AG04450 (cell line): ENCODE data around the gene ARL5C. TPM values are rescaled to one million over a fixed set of nuclear protein-coding genes. Genes with fewer than 3 reads are reported as not detected.

ENCODE experiments used
- CTCF ChIA-PET: fragments of 300-600, 350-600 bp; formaldehyde crosslinking; extraction: SDS; loops from one replicate; lab custom pipeline; 2022; ENCODE audit warnings: antibody characterized with exemption, inconsistent platforms; lab: Charles Lee
- POLR2A ChIA-PET: fragments of 350-600 bp; formaldehyde crosslinking; extraction: SDS; loops from one replicate; lab custom pipeline; 2021; ENCODE audit warnings: antibody characterized with exemption, inconsistent platforms; lab: Yijun Ruan, JAX
- DNase-seq: peaks from one replicate; pipeline ENCODE4 v3.0.0-alpha.2; 2011; ENCODE audit warnings: low read depth, low spot score
- H3K27ac ChIP-seq: one replicate; pipeline ENCODE4 v1.5.1; 2012; ENCODE audit warnings: low read depth, low read length, control low read depth
- H3K27me3 ChIP-seq: one replicate; pipeline ENCODE4 v1.6.0; 2012; ENCODE audit warnings: low read length; ENCODE audit not compliant: control insufficient read depth, insufficient read depth
- H3K4me3 ChIP-seq: 2 replicates; pipeline ENCODE4 v1.5.1; 2011; ENCODE audit warnings: mild to moderate bottlenecking, low read depth, low read length, control low read depth
- H3K9me3 ChIP-seq: 2 replicates; pipeline ENCODE4 v1.5.1; 2012; ENCODE audit warnings: low read length; ENCODE audit not compliant: control insufficient read depth, insufficient read depth
- polyA plus RNA-seq: library from polyadenylated mRNA; depleted of rRNA; stranded (reverse); fragments of >200 nt; gene quantifications from 2 replicates; pipeline ENCODE4 v1.2.3, GENCODE V29; 2011
- TF ChIP-seq, protein P1 (sequence below): IDR thresholded peaks from 2 replicates; pipeline ENCODE4 v1.5.1; 2011; ENCODE audit warnings: low read depth, low read length, control low read depth, inconsistent platforms

Gene ARL5C
- polyA plus RNA-seq, 1 experiment: not detected

- Histone ChIP-seq H3K9me3 (no peaks in the 10 kb centered on the region; the same call in 1 of the 2 replicates), H3K4me3 (peak overlapping the region; percentile 94), H3K27ac (peak overlapping the region; percentile 61), H3K27me3 (peaks cover 26% of the 10 kb centered on the region)
- peak; percentile 78 for DNase-seq
- TF ChIP-seq, protein P1, sequence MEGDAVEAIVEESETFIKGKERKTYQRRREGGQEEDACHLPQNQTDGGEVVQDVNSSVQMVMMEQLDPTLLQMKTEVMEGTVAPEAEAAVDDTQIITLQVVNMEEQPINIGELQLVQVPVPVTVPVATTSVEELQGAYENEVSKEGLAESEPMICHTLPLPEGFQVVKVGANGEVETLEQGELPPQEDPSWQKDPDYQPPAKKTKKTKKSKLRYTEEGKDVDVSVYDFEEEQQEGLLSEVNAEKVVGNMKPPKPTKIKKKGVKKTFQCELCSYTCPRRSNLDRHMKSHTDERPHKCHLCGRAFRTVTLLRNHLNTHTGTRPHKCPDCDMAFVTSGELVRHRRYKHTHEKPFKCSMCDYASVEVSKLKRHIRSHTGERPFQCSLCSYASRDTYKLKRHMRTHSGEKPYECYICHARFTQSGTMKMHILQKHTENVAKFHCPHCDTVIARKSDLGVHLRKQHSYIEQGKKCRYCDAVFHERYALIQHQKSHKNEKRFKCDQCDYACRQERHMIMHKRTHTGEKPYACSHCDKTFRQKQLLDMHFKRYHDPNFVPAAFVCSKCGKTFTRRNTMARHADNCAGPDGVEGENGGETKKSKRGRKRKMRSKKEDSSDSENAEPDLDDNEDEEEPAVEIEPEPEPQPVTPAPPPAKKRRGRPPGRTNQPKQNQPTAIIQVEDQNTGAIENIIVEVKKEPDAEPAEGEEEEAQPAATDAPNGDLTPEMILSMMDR: no peak; the same call in 1 of the 2 replicates
- CTCF ChIA-PET: interaction anchor here (0.6 to 7.2 kb wide), 44 partner anchors 10 to 286 kb away, joined by 3 to 367 read pairs (median 4); partner anchors contain the start of genes ARL5C, FBXO47, LASP1NB and RPL19
- POLR2A ChIA-PET: interaction anchor here (0.6 to 2.2 kb wide), 13 partner anchors 11 to 304 kb away, joined by 3 to 18 read pairs (median 3); partner anchors contain the start of genes LASP1 and RPL19
These were observed 12.3 kb downstream of the ARL5C start for GRCh38 chr17:39153599-39154051.

GRCh38 chr17:39151943-39152818 is 13.8 kb downstream of the ARL5C start:
- TF ChIP-seq, protein P1: no peak
- DNase-seq: no peak
- Histone ChIP-seq H3K9me3 (no peaks in the 10 kb centered on the region; the same call in 1 of the 2 replicates), H3K4me3 (peak overlapping the region; percentile 94), H3K27me3 (peaks cover 26% of the 10 kb centered on the region), H3K27ac (no peak overlapping the region)
- CTCF ChIA-PET: interaction anchor here (0.6 to 7.2 kb wide), 32 partner anchors 8 to 300 kb away, joined by 3 to 367 read pairs (median 6); partner anchors contain the start of genes ARL5C and LASP1NB
- POLR2A ChIA-PET: interaction anchor here (0.6 to 2.2 kb wide), 8 partner anchors 37 to 305 kb away, joined by 3 to 18 read pairs (median 6); partner anchors contain the start of gene LASP1

DNA sequence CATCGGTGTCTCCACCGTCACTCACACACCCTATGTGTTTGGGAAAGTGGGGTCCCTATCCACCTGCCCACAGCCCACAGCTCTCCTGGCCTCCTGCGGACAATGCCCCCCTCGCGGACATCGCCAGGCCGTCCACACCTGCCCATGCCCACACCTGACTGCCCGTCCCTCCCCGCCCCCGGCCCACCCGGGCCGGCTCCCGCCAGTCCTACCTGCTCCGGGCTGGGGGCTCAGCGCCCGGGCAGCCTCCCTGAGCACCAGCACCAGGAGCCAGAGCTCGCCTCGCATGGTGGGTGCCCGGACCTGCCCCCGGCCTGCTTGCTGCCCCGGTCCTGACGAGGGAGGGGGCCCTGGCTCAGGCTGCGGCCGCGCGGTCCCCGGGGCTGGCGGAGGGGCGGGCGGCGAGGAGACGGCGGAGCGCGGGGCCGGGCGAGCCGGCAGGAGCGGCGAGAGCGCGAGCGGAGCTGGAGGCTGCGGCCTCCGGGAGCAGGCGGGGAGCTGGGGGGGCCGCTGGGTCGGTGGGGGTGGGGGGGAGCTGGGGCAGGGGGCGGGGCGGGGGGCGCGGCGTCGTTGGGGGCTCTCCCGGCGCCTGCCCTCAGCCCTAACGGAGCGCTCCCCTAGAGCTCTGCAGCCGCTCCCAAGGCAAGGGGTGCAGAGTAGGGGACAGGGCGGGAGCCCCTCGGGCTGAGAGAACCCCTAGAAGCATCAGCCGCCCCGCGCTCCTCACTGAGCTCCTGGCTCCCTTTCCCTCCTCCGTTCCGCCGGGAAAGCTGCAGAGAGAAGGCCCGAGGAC is 14.6 kb downstream of the ARL5C start, which contains the start of gene PLXDC1:
TSS of gene PLXDC1 (minus strand) at position 488 of the 793 bp plus-strand sequence. CDS start at position 288, 200 bp downstream.
- ChIA-PET POLR2A (interaction anchor here (0.8 kb wide), 1 partner anchor 282 kb away, joined by 7 read pairs; the partner anchor contains the start of gene LASP1), CTCF (interaction anchor here (0.5 to 7.2 kb wide), 5 partner anchors 13 to 172 kb away, joined by 3 to 367 read pairs (median 4); no protein-coding TSS in a partner anchor)
- no peak within 1 kb of the TSS for H3K27ac ChIP-seq
- H3K27me3 ChIP-seq: peaks cover 26% of the 10 kb centered on the region
- TF ChIP-seq, protein P1: no peak
- peak within 1 kb of the TSS; percentile 46 for H3K4me3 ChIP-seq
- no peaks in the 10 kb centered on the region; the same call in 1 of the 2 replicates for H3K9me3 ChIP-seq
- no peak for DNase-seq

GRCh38 chr17:39150795-39151149 is 15.2 kb downstream of the ARL5C start:
- ChIA-PET POLR2A (no interaction called here), CTCF (interaction anchor here (0.5 to 7.2 kb wide), 3 partner anchors 13 to 168 kb away, joined by 3 to 367 read pairs (median 4); no protein-coding TSS in a partner anchor)
- H3K27ac ChIP-seq: no peak overlapping the region
- no peaks in the 10 kb centered on the region; the same call in 1 of the 2 replicates for H3K9me3 ChIP-seq
- DNase-seq: no peak
- TF ChIP-seq, protein P1: no peak
- H3K4me3 ChIP-seq: peak overlapping the region; percentile 46
- peaks cover 26% of the 10 kb centered on the region for H3K27me3 ChIP-seq
